GM19324 (cell line): ENCODE results near the gene CLDN25.

Experiments
- ATAC-seq: cut with Tn5 transposase; IDR thresholded peaks from one replicate; pipeline ENCODE4 v1.9.1; 2021; ENCODE audit warnings: mild to moderate bottlenecking, moderate library complexity; ENCODE audit not compliant: unreplicated experiment, low FRiP score

The CLDN25 gene

GRCh38 chr11:113806406-113806805 is 26.8 kb downstream of the CLDN25 start:
- peak; percentile 57 for ATAC-seq

- no peak for ATAC-seq
Measured at GRCh38 chr11:113808931-113809330, 29.3 kb downstream of the CLDN25 start.

- no peak for ATAC-seq
Measured at GRCh38 chr11:113814181-113814580, 34.6 kb downstream of the CLDN25 start.

GRCh38 chr11:113817162-113817561 is 37.6 kb downstream of the CLDN25 start:
- ATAC-seq: no peak

- no peak for ATAC-seq
Measured at GRCh38 chr11:113817626-113818025, 38.0 kb downstream of the CLDN25 start.

- no peak for ATAC-seq
Measured at GRCh38 chr11:113818426-113818825, 38.8 kb downstream of the CLDN25 start.

GRCh38 chr11:113827477-113827876 is 47.9 kb downstream of the CLDN25 start:
- no peak for ATAC-seq

GRCh38 chr11:113828191-113828590 is 48.6 kb downstream of the CLDN25 start:
- ATAC-seq: no peak

- no peak for ATAC-seq
Measured at GRCh38 chr11:113829751-113830150, 50.2 kb downstream of the CLDN25 start.
